Central memory CD8-positive, alpha-beta T cell (primary cell): Measurements from ENCODE around the gene TLE6.
"Not testable (repeated sequence)": the region's sequence is repeated elsewhere in the genome, so short reads cannot be mapped to it uniquely, and the experiment has no call there.

ENCODE experiments used
- ATAC-seq: fragments of 150-1000 bp; cut with Tn5 transposase; replicated peaks from 2 replicates; pipeline ENCODE4 v1.10.0; 2022; ENCODE audit warnings: mild to moderate bottlenecking, moderate FRiP score, moderate number of reproducible peaks; ENCODE audit not compliant: poor library complexity, severe bottlenecking; ENCODE audit errors: extremely low read depth
- DNase-seq, 2 donors: peaks; one replicate each; pipeline ENCODE4 v3.0.0; 2021; ENCODE audit warnings: low spot score in 2 of 2
- H3K27ac Mint-ChIP-seq: one replicate; pipeline ENCODE4 v1.8.0; 2022; ENCODE audit warnings: low read depth, mild to moderate bottlenecking, moderate library complexity, mixed read lengths
- H3K27me3 Mint-ChIP-seq: one replicate; pipeline ENCODE4 v1.8.0; 2022; ENCODE audit warnings: mixed read lengths
- H3K36me3 Mint-ChIP-seq: one replicate; pipeline ENCODE4 v1.8.0; 2022; ENCODE audit warnings: mild to moderate bottlenecking, moderate library complexity, mixed read lengths; ENCODE audit not compliant: insufficient read depth
- H3K4me1 Mint-ChIP-seq: one replicate; pipeline ENCODE4 v1.8.0; 2022; ENCODE audit warnings: mixed read lengths
- H3K4me3 Mint-ChIP-seq: one replicate; pipeline ENCODE4 v1.8.0; 2022; ENCODE audit warnings: mild to moderate bottlenecking, moderate library complexity, mixed read lengths
- H3K9me3 Mint-ChIP-seq: one replicate; pipeline ENCODE4 v1.8.0; 2022; ENCODE audit warnings: mixed read lengths

Gene TLE6

GRCh38 chr19:2977001-2977745, at the start of gene TLE6:
TSS of gene TLE6 (plus strand) at chr19:2977564. CDS start at chr19:2978234, 670 bp downstream.
- peaks cover 3% of the 10 kb centered on the region for H3K36me3 Mint-ChIP-seq
- H3K4me3 Mint-ChIP-seq, result peak within 1 kb of the TSS; percentile 83
- DNase-seq, result peak; percentile 78 to 84
- no peaks in the 10 kb centered on the region for H3K9me3 Mint-ChIP-seq
- peak; percentile 99 for ATAC-seq
- H3K4me1 Mint-ChIP-seq, result peaks cover 17% of the 10 kb centered on the region
- peak within 1 kb of the TSS; percentile 59 for H3K27ac Mint-ChIP-seq
- peaks cover 21% of the 10 kb centered on the region for H3K27me3 Mint-ChIP-seq

DNA sequence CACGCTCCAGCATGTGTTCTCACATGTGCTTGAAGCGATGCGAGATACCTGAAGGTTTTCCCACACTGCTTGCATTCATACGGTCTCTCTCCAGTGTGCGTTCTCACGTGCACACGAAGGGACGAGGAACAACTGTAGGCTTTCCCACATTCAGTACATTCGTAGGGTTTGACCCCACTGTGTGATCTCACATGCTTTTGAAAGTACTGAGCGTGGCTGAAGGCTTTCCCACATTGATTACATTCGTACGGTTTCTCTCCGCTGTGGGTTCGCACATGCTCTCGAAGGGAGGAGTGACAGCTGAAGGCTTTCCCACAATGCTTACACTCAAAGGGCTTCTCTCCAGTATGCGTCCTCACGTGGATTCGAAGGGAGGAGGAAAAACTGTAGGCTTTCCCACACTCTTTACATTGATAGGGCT, 43.9 kb upstream of the TLE6 start:
- Mint-ChIP-seq H3K9me3 (peaks cover 24% of the 10 kb centered on the region), H3K36me3 (peaks cover 21% of the 10 kb centered on the region), H3K4me1 (no peaks in the 10 kb centered on the region), H3K27ac (no peak overlapping the region), H3K4me3 (no peak overlapping the region), H3K27me3 (no peaks in the 10 kb centered on the region)
- DNase-seq (no peak), ATAC-seq (no peak)

DNA sequence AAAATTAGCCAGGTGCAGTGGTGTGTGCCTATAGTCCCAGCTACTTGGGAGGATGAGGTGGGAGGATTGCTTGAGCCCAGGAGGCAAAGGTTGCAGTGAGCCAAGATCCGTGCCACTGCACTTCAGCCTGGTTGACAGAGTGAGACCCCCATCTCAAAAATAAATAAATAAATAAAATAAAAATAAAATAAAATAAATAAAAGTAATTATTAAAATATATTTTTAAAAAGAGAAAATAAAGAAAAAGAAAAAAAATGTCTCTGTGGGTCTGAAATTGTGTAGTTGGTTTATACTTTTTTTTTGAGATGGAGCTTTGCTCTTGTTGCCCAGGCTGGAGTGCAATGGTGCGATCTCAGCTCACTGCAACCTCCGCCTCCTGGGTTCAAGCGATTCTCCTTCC, 41.5 kb upstream of the TLE6 start:
- H3K27ac Mint-ChIP-seq, H3K27me3 Mint-ChIP-seq: not testable (repeated sequence)
- H3K36me3 Mint-ChIP-seq, result peaks cover 25% of the 10 kb centered on the region

GRCh38 chr19:2942928-2943640, 34.3 kb upstream of the TLE6 start:
- ATAC-seq (no peak), DNase-seq (no peak)
- H3K36me3 Mint-ChIP-seq, result peaks cover 17% of the 10 kb centered on the region
- no peaks in the 10 kb centered on the region for H3K27me3 Mint-ChIP-seq
- peak overlapping the region; percentile 94 for H3K4me3 Mint-ChIP-seq
- H3K27ac Mint-ChIP-seq, result no peak overlapping the region
- no peaks in the 10 kb centered on the region for H3K9me3 Mint-ChIP-seq
- H3K4me1 Mint-ChIP-seq, result peaks cover 25% of the 10 kb centered on the region

More for the DNA sequence above, 41.5 kb upstream of the TLE6 start:
- not testable (repeated sequence) for DNase-seq, ATAC-seq, H3K4me1 Mint-ChIP-seq, H3K4me3 Mint-ChIP-seq
- H3K9me3 Mint-ChIP-seq, result peaks cover 19% of the 10 kb centered on the region

DNA sequence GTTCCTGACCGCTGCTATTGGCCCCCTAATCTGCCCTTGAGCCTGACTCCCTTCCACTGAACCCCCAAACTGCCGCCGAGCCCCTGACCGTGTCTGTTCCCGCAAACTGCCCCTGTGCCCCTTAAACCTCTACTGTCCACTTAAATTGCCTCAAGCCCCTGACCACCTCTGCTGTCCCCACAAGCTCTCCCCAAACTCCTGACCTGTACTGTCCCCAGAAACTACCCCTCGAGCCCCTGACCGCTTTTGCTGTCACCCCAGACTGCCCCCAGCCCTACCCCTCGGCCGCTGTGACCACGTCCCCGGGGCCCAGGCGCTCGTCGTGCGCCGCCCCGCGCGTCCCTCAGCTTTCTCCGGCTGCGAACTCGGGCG, 33.0 kb upstream of the TLE6 start:
- Mint-ChIP-seq H3K4me1 (peaks cover 31% of the 10 kb centered on the region), H3K27ac (peak overlapping the region; percentile 95), H3K9me3 (no peaks in the 10 kb centered on the region), H3K27me3 (no peaks in the 10 kb centered on the region), H3K36me3 (peaks cover 15% of the 10 kb centered on the region), H3K4me3 (peak overlapping the region; percentile 94)
- no peak for DNase-seq
- no peak for ATAC-seq

DNA sequence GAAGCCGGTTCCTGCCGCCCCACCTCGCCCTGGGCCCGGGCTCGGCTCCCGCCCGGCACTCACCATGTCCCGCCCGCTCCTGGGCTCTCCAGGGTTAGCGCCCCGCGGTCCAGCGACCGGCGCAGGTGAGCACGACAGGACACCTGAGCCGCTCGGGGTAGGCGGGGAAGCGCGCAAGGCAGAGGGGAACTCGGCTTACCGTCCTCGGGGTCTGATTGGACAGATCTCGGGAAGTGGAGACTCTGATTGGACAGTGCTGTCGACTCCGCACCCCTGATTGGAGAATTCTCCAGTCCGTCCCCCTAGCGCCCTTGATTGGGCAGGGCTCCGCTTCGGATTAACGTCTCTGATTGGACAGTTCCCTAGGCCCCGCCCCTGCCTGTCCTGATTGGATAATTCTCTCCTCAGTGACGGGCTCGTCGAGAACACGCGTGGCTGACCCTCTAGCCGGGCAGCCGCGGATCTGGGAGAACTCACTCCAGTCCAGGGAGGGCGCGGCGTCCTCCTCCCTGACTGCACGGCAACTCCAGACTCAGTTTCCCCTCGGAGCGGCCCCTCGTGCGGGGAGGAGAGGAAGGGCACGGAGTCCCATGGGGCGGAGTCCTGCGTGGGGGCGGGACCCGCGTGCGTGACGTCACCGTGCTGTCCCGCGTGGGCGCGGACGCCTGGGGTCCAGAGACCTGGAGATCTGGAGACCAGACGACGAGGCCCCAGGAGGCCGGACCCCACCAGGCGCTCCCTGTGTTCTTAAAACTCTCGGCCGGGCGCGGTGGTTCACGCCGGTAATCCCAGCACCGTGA, 32.4 kb upstream of the TLE6 start, which contains the start of gene ZNF77:
Gene ZNF77, minus strand, starts transcription at position 197 of the 800 bp plus-strand sequence. Its CDS starts 131 bp downstream, at position 66.
- Mint-ChIP-seq H3K4me3 (peak within 1 kb of the TSS; percentile 94), H3K27ac (peak within 1 kb of the TSS; percentile 95), H3K4me1 (peaks cover 37% of the 10 kb centered on the region), H3K27me3 (no peaks in the 10 kb centered on the region), H3K36me3 (peaks cover 16% of the 10 kb centered on the region), H3K9me3 (no peaks in the 10 kb centered on the region)
- ATAC-seq, result peak; percentile 100
- DNase-seq, result peak; percentile 98

GRCh38 chr19:2945575-2946184, 31.7 kb upstream of the TLE6 start:
- peaks cover 22% of the 10 kb centered on the region for H3K36me3 Mint-ChIP-seq

GRCh38 chr19:2949939-2950285, 27.5 kb upstream of the TLE6 start:
- H3K4me1 Mint-ChIP-seq, result peaks cover 33% of the 10 kb centered on the region
- H3K9me3 Mint-ChIP-seq, result no peaks in the 10 kb centered on the region
- peaks cover 17% of the 10 kb centered on the region for H3K36me3 Mint-ChIP-seq
- peak; percentile 2 for ATAC-seq
- no peak for DNase-seq
- H3K4me3 Mint-ChIP-seq, result peak overlapping the region; percentile 95
- H3K27ac Mint-ChIP-seq, result peak overlapping the region; percentile 96
- no peaks in the 10 kb centered on the region for H3K27me3 Mint-ChIP-seq

More at GRCh38 chr19:2945575-2946184, 31.7 kb upstream of the TLE6 start:
- DNase-seq, result no peak
- Mint-ChIP-seq H3K27me3 (no peaks in the 10 kb centered on the region), H3K9me3 (no peaks in the 10 kb centered on the region), H3K4me1 (peaks cover 44% of the 10 kb centered on the region), H3K4me3 (peak overlapping the region; percentile 94), H3K27ac (peak overlapping the region; percentile 95)
- no peak for ATAC-seq

DNA sequence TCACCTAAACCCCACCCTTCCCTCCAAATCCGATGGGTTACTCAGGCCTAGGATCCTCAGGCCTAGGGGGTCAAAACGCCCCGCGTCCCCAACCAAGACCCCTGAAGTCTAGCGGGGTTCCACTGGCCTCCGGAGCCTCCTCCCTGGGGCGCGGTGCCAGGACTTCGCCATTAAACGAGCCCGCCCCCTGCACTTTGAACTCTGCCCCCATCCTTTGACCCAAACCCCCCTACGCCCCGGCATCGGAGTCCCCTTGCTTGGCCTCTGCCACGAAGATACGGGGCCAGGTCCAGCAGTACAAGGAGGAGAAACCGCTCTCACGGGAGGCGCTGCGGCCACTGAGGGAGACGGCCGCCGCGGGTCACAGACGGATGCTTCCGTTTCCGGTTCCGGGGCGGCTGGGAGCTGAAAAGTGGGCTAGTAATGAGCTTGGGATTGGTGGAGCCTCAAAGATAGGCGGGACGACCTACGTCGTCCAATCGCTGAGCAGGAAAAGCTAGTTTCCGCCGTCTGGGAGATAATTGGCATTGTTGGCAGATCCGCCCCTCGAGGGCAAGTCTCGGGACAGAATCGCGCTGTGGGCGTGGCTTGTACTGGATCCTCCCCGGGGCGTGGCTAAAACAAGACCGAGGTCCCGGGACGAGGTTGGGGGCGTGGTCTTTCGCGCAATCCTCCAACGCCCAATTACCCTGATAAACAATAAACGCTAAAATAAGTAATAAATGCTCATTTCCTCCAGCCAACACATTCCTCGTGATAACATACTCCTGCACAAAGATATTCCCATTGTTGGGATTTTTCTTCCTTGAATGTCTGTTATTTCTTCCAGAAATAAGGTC, 26.9 kb upstream of the TLE6 start:
- Mint-ChIP-seq H3K9me3 (no peaks in the 10 kb centered on the region), H3K4me1 (peaks cover 29% of the 10 kb centered on the region), H3K27ac (peak overlapping the region; percentile 96), H3K4me3 (peak overlapping the region; percentile 95), H3K36me3 (peaks cover 13% of the 10 kb centered on the region), H3K27me3 (no peaks in the 10 kb centered on the region)
- ATAC-seq (peak; percentile 97), DNase-seq (peak; percentile 100)

DNA sequence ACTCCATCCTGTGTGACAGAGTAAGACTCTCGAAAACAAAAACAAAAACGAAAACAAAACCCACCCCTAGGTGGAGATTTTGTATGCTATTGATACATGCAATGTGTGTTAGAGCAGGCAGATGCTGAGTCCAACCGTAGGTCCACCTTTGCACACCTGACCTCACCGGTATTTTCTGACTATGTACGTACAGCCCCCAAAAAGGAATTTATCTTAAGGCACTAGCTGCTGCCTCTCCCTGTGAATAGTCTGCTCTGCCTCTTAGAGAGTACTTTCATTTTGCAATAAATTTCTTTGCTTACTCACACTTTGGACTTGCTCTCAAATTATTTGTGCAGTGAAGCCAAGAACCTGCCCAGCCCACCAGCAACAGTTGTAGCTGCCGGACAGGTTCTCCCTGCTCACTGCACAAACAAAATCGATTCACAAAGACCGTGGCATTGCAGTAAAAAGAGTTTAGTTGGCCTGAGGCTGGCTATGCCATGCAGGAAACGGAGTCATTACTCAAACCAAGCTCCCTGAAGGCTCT, 24.3 kb upstream of the TLE6 start:
- H3K4me1 Mint-ChIP-seq, result peaks cover 24% of the 10 kb centered on the region
- H3K4me3 Mint-ChIP-seq, result no peak overlapping the region
- no peak for DNase-seq
- H3K9me3 Mint-ChIP-seq, result no peaks in the 10 kb centered on the region
- H3K36me3 Mint-ChIP-seq, result peaks cover 11% of the 10 kb centered on the region
- H3K27me3 Mint-ChIP-seq, result no peaks in the 10 kb centered on the region
- no peak for ATAC-seq
- no peak overlapping the region for H3K27ac Mint-ChIP-seq

GRCh38 chr19:2957160-2957559, 20.2 kb upstream of the TLE6 start:
- H3K36me3 Mint-ChIP-seq, result peaks cover 3% of the 10 kb centered on the region
- H3K4me3 Mint-ChIP-seq, result no peak overlapping the region
- DNase-seq (no peak), ATAC-seq (no peak)
- no peaks in the 10 kb centered on the region for H3K27me3 Mint-ChIP-seq
- H3K4me1 Mint-ChIP-seq, result peaks cover 4% of the 10 kb centered on the region
- no peaks in the 10 kb centered on the region for H3K9me3 Mint-ChIP-seq
- H3K27ac Mint-ChIP-seq, result no peak overlapping the region
